ENCODE measurements around the gene MYNN.

Gene MYNN

DNA sequence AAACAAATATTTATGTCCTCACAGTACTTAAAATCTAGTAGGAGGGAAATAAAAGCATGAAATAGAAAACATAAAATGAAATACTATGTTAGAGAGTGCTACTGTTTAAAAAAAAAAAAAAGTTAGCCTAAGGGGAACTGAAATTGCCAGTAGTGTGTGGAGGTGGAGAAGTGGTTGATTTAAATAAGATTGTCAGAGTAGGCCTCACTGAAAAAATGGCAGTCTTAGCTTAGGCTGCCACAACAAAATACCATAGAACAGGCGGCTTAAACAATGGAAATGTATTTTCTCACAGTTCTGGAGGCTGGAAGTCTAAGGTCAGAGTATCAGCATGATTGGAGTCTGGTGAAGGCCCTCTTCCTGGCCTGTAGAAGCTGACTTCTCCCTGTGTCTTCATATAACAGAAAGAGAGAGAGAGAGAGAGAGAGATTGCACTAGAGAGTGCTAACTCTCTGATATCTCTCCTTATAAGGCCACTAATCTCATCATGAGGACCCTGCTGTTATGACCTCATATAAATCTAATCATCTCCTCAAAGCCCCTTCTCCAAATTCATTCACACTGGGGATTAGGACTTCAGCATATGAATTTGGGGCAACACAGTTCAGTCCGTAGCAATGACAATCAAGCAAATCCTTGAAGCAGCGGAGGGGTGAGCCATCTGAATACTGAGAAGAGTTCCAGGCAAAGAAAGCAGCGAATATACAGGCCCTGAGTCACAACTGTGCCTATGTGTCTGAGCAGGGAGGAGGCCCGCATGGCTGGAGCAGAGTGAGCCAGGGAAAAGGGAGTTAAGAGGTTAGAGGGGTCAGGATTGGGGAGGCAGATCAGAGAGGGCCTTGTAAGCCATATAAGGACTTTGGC lies 63.1 kb downstream of the MYNN start:
- no peak for DNase-seq

GRCh38 chr3:169836942-169837275 lies 63.7 kb downstream of the MYNN start:
- DNase-seq: no peak

GRCh38 chr3:169838511-169839030 lies 65.4 kb downstream of the MYNN start:
- no peak for DNase-seq

All from stimulated activated CD8-positive, alpha-beta memory T cell treated with anti-CD3 and anti-CD28 coated beads, Interleukin-4, amount 100 ng/mL, for 48 hours (primary cell).